ENCODE results near the gene SLC22A23. TPM values are rescaled to one million over a fixed set of nuclear protein-coding genes. Genes with fewer than 3 reads are reported as not detected.

SLC22A23 gene
- total RNA-seq, 1 donor from 2014 or later: 5.7 TPM

DNA sequence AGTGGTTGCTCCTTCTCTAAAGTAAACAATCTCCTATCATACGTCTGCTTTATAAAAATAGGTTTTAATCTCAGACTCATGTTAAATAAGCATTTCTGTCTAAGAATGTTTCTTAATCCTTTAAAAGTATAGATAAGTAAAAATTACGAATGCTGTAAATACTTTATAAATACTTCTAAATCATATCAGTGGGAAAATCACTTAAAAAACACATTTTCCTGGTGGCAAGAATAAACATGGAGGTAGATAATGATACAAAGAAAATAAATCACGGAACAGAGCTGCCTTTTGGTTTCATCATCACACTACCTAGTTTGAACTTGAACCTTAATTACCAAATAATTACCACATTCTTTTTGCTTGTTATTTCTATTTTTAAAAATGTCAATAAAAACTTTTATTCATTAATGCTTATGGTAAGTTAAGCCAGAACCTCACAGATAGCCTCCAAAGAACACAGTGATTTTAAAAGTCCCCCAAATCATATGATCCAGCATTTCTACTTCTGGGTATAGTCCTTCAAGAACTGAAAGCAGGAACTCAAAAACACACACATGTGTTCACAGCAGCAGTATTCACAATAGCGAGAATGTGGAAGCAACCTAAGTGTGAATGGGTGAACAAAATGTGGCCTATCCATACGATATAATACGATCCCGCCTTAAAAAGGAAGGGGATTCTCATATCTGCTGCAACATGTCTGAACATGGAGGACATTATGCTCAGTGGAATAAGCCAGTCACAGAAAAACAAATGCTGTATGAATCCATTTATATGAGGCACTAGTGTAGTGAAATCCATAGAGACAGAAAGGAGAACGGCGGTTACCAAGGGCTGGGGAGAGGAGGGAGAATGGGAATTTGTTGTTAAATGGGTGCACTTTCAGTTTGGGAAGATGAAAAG lies 72.4 kb downstream of the SLC22A23 start:
- H3K79me2 ChIP-seq (ENCODE audit: insufficient read depth, low read length): peaks cover 7% of the 10 kb centered on the region
- no peaks in the 10 kb centered on the region for H3K27me3 ChIP-seq (ENCODE audit: insufficient read depth, low read length)
- DNase-seq (ENCODE audit: low read depth): no peak
- H4K20me1 ChIP-seq (ENCODE audit: insufficient read depth, low read length): no peaks in the 10 kb centered on the region
- peaks cover 5% of the 10 kb centered on the region for H3K4me1 Mint-ChIP-seq (ENCODE audit: low read depth, unreplicated experiment)
- H3K36me3 ChIP-seq (ENCODE audit: insufficient read depth, low read length): no peaks in the 10 kb centered on the region
- H3K27ac Mint-ChIP-seq (ENCODE audit: unreplicated experiment): no peak overlapping the region
- H2AFZ ChIP-seq (ENCODE audit: low read depth, low read length): no peak overlapping the region
- H3K9ac ChIP-seq (ENCODE audit: low read length): no peak overlapping the region
- no peak overlapping the region for H3K4me3 Mint-ChIP-seq (ENCODE audit: unreplicated experiment)
- H3K9me3 Mint-ChIP-seq (ENCODE audit: unreplicated experiment): peaks cover 2% of the 10 kb centered on the region
- TF ChIP-seq, protein P1, sequence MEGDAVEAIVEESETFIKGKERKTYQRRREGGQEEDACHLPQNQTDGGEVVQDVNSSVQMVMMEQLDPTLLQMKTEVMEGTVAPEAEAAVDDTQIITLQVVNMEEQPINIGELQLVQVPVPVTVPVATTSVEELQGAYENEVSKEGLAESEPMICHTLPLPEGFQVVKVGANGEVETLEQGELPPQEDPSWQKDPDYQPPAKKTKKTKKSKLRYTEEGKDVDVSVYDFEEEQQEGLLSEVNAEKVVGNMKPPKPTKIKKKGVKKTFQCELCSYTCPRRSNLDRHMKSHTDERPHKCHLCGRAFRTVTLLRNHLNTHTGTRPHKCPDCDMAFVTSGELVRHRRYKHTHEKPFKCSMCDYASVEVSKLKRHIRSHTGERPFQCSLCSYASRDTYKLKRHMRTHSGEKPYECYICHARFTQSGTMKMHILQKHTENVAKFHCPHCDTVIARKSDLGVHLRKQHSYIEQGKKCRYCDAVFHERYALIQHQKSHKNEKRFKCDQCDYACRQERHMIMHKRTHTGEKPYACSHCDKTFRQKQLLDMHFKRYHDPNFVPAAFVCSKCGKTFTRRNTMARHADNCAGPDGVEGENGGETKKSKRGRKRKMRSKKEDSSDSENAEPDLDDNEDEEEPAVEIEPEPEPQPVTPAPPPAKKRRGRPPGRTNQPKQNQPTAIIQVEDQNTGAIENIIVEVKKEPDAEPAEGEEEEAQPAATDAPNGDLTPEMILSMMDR (IDR thresholded peaks at IDR 0.05; ENCODE audit: insufficient read depth, low read depth, low read length): no peak
- no peak for TF ChIP-seq EZH2 (IDR thresholded peaks at IDR 0.05; ENCODE audit: insufficient read depth, low read length)
- no peaks in the 10 kb centered on the region for H3K36me3 Mint-ChIP-seq (ENCODE audit: low read depth, unreplicated experiment)
- no peak for FAIRE-seq
- H3K9me3 ChIP-seq (ENCODE audit: insufficient read depth, low read depth, low read length): no peaks in the 10 kb centered on the region
- no peaks in the 10 kb centered on the region for H3K27me3 Mint-ChIP-seq (ENCODE audit: low read depth, unreplicated experiment)
- H3K4me3 ChIP-seq (ENCODE audit: insufficient read depth, low read depth, low read length): no peak overlapping the region
- H3K4me1 ChIP-seq (ENCODE audit: insufficient read depth, low read length): peaks cover 31% of the 10 kb centered on the region
- no peak overlapping the region for H3K4me2 ChIP-seq (ENCODE audit: low read length)
- no peak overlapping the region for H3K27ac ChIP-seq (ENCODE audit: low read depth, low read length)

DNA sequence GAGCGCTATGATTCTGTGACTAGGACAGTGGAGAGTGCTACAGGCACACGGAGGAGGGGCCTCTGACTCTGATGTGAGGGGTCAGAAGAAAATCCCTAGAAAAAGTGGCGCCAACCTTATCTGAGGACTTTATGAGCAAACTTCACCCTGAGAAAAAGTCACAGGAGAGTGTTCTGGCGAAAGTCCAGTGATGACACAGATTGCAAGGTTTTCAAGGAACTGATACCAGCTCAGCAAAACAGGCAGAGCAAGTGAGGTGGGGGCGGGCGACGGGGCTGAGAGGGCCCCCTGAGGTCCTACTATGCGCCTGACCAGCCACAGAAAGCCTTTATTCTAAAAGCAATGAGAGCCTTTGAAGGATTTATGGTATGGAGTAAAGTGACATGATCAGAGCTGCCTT lies 73.3 kb downstream of the SLC22A23 start:
- FAIRE-seq: no peak
- no peak overlapping the region for H3K27ac Mint-ChIP-seq (ENCODE audit: unreplicated experiment)

More for the DNA sequence above, 73.3 kb downstream of the SLC22A23 start:
- H3K36me3 ChIP-seq (ENCODE audit: insufficient read depth, low read length): no peaks in the 10 kb centered on the region
- no peaks in the 10 kb centered on the region for H3K27me3 Mint-ChIP-seq (ENCODE audit: low read depth, unreplicated experiment)
- no peak overlapping the region for H3K4me2 ChIP-seq (ENCODE audit: low read length)
- no peaks in the 10 kb centered on the region for H3K9me3 ChIP-seq (ENCODE audit: insufficient read depth, low read depth, low read length)
- TF ChIP-seq, protein P1 (IDR thresholded peaks at IDR 0.05; ENCODE audit: insufficient read depth, low read depth, low read length): no peak
- no peak for TF ChIP-seq EZH2 (IDR thresholded peaks at IDR 0.05; ENCODE audit: insufficient read depth, low read length)
- no peaks in the 10 kb centered on the region for H3K27me3 ChIP-seq (ENCODE audit: insufficient read depth, low read length)
- H3K36me3 Mint-ChIP-seq (ENCODE audit: low read depth, unreplicated experiment): no peaks in the 10 kb centered on the region
- peaks cover 27% of the 10 kb centered on the region for H3K4me1 ChIP-seq (ENCODE audit: insufficient read depth, low read length)
- H3K4me3 ChIP-seq (ENCODE audit: insufficient read depth, low read depth, low read length): no peak overlapping the region
- H3K4me1 Mint-ChIP-seq (ENCODE audit: low read depth, unreplicated experiment): peaks cover 8% of the 10 kb centered on the region
- no peak overlapping the region for H2AFZ ChIP-seq (ENCODE audit: low read depth, low read length)
- H3K4me3 Mint-ChIP-seq (ENCODE audit: unreplicated experiment): no peak overlapping the region
- no peak overlapping the region for H3K9ac ChIP-seq (ENCODE audit: low read length)
- H3K79me2 ChIP-seq (ENCODE audit: insufficient read depth, low read length): peaks cover 7% of the 10 kb centered on the region
- no peak overlapping the region for H3K27ac ChIP-seq (ENCODE audit: low read depth, low read length)
- peaks cover 2% of the 10 kb centered on the region for H3K9me3 Mint-ChIP-seq (ENCODE audit: unreplicated experiment)
- no peaks in the 10 kb centered on the region for H4K20me1 ChIP-seq (ENCODE audit: insufficient read depth, low read length)
- DNase-seq (ENCODE audit: low read depth): peak; percentile 62
